Activated T-cell treated with anti-CD3 and anti-CD28 coated beads for 4 hours (primary cell): ENCODE results near the gene GOLGA8S.
"Not testable (repeated sequence)": the region's sequence is repeated elsewhere in the genome, so short reads cannot be mapped to it uniquely, and the experiment has no call there.

ENCODE experiments used
- DNase-seq: peaks from one replicate; pipeline ENCODE4 v3.0.0-alpha.2; 2020

The GOLGA8S gene

GRCh38 chr15:23398357-23398756 lies 43.8 kb downstream of the GOLGA8S start:
- not testable (repeated sequence) for DNase-seq

- not testable (repeated sequence) for DNase-seq
These were observed 44.7 kb downstream of the GOLGA8S start for GRCh38 chr15:23399207-23399606.

GRCh38 chr15:23401627-23402026 lies 47.1 kb downstream of the GOLGA8S start:
- DNase-seq: no peak

GRCh38 chr15:23402140-23402539 lies 47.6 kb downstream of the GOLGA8S start:
- no peak for DNase-seq

GRCh38 chr15:23402544-23402943 lies 48.0 kb downstream of the GOLGA8S start:
- DNase-seq: no peak

GRCh38 chr15:23403550-23403949 lies 49.0 kb downstream of the GOLGA8S start:
- DNase-seq: no peak

GRCh38 chr15:23411841-23412240 lies 57.3 kb downstream of the GOLGA8S start:
- no peak for DNase-seq

GRCh38 chr15:23412881-23413600 lies 58.5 kb downstream of the GOLGA8S start:
- not testable (repeated sequence) for DNase-seq
